ENCODE data around the gene LARP6.
"Not testable (repeated sequence)": the region's sequence is repeated elsewhere in the genome, so short reads cannot be mapped to it uniquely, and the experiment has no call there.

The LARP6 gene

DNA sequence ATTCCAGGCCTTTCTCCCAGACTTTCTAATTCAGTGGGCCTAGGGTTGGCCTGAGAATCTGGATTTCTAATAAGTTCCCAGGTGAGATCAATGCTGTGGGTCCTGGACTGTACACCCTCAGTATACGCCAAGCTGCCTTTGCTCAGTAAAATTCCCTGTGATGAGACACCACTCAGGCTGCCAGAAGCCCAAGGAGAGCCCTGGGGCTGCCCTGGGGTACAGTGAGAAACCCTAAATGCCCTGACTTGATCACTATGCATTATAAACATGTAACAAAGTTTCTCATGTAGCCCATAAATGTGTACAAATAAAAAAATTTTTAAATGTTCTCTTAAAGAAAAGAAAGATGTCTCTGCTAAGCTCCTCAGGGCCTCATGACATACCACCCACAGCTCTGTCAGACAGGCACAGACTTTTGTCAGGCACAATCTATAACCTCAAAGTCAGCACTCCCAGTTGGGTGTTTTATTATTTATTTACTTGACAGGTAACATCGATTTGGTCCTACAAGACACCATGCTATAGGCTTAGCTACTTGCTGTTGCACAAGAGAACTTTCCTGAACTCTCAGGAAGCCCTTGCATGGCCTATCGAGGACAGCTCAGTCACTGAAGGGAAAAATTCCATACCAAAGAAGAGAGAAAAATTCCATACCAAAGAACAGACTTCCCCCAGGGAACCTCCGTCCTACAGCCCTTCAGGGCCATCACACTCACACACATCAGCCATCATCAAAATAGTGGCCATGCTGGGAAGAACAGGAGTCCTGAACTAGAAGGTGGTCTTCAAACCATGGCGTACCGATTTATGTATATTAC, 22.7 kb downstream of the LARP6 start:
- no peak for DNase-seq

DNA sequence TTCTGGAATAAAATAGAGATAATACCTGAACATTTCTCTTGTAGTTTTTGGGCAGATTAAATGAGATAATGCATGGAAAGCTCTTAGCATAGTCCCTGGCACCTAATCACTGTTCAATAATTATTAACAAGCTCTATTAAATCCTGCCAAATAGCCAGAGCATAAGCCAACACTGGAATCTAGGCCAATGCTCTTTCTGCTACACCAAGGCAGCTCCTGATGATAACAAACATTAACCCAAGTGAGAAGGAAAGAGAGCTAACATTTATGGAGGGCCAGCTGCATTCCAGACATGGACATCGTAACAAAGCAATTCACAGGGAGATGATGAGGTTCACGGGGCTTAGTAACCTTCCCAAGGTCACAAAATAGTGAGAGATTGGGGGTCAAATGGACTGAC, 23.3 kb downstream of the LARP6 start:
- DNase-seq = no peak

DNA sequence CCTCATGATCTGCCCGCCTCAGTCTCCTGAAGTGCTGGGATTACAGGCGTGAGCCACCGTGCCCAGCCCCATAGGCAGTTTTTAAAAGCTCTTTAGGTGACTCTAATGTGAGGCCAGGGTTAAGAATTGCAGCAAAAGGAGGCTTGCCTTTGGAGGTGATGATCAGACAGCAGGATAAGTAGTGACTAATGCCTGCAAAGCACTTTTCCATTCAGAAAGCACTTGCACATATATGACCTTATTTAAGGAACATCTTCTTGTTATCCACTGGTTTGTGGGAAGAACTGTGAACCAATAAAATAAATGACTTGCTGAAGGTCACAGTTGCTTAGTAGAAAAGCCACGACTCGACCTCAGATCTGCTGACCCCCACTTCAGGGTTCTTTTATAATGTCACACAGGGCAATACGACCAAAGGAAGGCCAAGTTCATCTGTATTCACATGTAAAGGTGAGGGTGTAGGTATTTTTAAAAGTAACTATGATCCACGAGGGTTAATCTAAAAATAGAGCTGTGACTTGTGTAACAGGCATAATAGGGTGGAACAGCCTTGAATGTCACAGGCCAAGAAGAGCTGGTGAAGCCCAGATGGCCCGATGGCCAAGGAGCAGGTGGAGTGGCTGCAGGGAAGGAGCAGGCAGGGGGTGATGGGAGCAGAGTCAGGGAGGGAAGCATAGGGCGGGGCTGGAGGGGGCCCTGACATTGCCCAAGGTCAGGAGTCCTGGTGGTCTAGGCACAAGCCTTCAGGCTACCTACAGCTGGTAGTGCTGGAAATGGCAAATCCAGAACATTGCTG, 24.4 kb downstream of the LARP6 start:
- no peak for DNase-seq

DNA sequence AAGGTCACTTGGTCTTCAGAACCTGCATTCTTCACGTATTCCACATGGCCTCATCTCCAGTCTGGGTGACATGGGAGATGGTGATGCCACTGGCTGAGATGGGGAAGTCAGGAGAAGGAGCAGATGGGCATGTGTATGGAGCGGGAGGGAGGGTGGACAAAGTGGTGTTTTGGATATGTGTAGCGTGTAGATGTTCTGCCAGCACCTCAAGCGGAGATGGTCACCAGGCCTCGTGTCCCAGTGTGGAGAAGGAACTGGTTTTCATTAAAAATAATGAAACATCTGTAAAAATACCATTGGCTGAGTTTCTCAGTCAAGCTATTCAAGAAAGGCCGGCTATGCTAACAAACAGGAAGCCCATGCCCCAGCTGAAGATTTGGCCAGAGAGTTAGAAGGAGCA, 26.2 kb downstream of the LARP6 start:
- no peak for DNase-seq

DNA sequence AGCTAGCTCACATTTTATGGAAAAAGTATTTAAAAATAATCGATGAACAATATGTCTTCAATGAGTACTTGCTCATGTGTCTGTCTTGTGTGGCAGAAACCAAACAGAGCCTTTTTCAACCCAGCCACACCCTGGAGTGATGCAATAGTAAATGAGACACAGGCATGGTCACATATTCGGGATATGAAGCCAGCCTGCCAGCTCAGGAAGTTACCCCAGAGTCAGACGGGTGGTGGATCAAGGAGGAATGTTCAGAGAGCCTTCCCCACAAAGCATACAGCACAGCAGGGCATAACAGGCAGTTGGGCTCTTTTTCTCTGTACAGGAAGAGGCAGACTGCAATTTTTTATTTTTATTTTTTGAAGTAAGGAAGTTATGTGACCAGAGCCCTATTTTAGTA, 27.3 kb downstream of the LARP6 start:
- peak in 1 of 56 donors; percentile 37 for DNase-seq

DNA sequence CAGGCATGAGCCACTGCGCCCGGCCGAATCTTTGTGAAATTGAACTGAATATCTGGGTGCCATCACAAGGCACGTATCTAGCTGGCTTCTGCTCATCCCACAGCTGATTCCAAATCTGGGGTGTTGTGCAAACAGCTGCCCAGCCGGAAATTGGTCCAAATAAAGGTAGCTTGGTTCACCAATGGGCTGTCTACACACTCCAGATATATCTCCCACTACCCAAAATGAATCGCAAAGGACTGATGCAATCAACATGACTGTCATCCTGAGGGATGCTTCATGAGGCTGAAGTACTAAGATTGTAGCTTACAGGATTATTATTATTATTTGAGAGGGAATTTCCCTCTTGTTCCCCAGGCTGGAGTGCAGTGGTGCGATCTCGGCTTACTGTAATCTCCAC, 28.1 kb downstream of the LARP6 start:
- DNase-seq = no peak

DNA sequence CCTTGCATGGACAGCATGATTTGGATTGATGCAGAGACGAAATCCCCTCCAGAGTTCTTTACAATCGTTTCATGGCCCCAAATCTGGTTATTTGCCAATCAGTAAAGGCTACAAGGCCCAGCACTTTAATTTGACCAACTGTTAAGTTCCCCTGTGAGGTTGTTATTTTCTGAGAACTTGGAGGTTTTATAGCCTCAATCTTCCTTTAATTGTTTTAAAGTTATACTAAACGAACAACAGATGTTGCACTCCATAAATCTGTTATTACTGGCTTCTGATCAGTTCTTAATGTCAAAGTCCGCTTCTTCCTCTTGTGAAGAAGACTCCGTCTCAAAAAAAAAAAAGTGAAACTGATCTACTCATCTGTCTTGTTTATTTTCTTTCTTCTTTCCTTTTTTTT, 30.8 kb downstream of the LARP6 start:
- DNase-seq = no peak

DNA sequence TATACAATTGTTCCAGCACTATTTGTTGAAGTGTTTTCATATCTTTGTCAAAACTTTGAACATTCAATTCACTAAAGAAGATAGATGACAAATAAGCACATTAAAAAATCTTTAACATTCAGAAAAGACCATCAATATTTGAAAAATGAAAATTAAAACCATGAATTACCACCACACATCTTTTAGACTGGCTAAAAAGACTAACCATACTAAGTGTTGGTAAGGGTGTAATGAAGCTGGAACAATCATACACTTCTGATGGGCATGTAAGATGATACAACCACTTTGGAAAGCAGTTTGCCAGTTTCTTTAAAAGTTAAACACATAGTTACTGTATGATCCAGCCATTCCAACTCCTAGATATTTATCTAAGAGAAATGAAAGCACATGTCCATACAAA, 33.7 kb downstream of the LARP6 start:
- no peak for DNase-seq

DNA sequence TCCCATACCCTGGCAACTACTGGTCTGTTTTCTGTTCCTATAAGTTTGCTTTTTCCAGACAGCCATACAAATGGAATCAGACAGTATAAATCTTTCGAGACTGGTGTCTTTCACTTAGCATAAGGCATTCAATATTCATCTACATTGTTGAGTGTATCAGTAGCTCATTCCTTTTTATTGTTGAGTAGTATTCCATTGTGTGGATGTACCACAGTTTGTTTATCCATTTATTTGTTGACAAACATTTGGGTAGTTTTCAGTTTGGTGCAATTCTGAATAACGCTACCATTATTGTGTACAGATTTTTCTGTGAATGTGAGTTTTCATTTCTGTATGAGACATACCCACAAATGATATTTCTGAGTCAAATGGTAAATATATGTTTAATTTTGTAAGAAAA, 35.4 kb downstream of the LARP6 start:
- no peak for DNase-seq

DNA sequence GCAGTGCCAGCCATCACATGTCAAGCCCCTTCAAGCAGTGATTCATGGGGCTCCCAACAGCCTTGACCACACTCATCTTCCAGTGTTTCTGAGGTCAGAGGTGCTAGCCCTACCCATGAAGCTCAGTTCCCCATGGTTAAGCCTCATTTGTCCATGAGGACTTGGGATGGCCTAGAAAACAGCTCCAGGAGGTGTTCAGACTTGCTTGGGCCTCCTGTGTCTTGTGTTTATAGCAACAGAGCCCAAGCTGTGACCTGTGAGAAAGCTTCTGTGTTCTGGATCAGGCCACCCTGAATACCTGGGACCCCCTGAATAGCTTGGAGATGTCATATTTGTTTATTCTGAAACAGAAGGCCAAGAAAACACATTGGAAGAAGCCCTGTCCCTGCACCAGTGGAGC, 36.7 kb downstream of the LARP6 start:
- DNase-seq = no peak

DNA sequence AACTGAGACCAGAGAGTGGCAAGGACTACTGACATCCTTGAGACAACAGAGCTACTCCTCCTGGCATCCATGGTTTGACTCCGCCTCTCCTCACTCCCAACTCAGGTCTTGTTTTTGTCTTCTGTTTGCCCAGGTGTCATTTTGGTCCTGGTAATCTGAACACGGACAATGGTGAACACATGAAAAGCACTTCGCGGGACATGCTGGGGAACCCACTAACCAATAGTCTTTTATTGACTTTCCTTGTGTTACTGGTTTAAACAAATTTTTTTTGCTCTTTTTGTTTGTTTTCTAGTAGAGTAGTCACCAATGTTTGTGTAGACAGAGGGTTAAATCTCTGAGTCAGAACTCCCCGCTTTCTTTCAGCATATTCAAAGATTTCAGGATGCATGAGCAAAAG, 38.4 kb downstream of the LARP6 start:
- no peak for DNase-seq

DNA sequence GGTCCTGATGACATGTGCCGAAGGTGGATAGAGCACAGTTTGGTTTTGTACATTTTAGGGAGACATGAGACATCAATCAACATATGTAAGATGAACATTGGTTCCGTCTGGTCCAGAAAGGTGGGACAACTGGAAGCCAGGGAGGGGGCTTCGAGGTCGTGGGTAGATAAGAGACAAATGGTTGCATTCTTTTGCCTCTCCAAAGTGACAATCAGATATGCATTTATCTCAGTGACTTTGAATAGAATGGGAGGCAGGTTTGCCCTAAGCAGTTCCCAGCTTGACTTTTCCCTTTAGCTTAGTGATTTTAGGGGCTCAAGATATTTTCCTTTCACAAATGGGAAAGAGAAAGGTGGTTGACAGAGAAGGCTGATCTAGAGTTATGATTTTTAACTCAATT, 38.9 kb downstream of the LARP6 start:
- DNase-seq = not testable (repeated sequence)

DNA sequence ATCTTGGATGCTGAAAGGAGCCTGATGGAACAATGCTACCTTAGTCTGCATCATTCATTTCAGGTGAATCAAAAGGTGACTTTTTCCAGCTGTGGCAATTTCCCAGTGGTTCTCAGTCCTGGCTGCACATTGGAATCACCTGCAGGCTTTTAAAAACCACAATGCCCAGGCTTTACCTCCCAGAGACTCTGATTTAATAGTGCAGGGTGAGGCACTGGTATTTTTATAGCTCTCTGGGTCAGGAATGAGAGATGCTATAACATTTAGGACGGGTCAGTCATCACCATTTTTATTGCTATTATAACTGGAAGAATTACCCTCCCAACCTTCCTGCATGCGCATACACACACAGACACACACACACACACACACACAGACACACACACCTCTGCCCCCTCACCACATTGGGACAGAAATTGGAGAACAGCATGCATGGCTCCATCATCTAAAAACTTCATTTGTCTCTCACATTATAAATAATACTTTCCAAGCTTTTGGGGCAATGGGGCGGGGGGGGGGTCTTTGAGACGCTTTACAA, 41.1 kb downstream of the LARP6 start:
- no peak for DNase-seq

DNA sequence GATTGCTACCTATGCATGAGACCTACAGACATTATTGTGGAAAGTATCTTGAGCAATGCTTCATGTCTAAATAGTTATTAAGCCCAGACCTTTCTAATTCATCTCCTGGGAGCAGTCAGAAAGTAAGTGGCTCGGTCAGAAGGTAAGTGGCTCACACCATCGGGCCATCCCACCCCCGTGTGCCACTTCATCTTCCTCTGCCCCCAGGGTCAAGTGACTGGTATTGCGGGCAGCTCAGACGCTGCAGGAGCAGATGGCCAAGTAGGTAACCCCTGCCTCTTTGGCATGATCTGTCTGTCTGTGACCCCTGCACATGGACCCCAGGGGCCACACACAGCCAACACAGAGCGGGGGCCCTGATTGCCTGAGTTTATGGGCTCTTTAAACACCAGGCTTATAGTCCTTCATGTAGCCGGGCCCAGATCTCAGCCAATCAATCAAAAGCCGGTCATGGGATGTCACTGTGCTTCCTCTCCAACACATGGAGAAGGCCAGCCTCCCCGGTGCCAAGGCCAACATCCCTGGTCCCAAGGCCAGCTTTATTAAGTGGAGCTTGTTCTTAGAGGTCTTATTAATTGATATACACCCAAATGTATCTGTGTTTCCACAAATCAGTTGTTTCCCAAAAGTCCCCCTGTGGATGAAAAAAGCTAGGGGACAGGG, 42.9 kb downstream of the LARP6 start:
- no peak for DNase-seq

DNA sequence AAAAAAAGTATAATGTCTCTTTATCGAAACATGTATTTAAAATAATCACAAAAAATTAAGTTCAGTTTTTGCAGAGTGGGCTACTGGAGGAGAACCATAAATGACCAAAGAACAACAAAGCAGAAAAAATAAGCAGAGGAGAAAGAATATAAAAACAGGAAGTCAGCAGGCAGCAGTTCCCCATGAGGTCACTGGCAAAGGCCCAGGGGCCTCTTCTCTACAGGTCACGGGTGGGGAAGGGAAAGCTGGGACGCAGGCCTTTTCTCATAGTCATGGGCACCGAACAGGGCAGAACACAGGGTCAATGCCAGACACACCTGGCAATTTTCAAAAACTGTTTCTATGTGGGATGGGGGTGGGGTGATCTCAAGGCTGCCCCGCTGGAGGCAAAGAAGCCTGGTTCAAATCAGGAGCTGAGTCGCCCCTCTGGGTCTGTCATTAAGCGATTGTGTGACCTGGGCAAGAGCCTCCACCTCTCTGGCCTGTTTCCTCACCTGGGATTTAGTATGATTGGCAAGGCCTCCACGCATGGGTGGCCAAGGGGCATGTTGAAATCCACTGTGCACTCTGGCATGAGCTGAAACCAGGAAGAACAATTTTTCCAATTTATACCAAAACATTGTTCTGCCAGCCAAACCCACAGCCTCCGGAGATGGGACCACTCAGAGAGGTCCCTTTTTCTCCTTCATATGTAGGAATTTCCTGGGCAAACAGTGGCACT, 46.8 kb downstream of the LARP6 start:
- peak in 5 of 56 donors; percentile 8 to 33 (median 10) for DNase-seq

DNA sequence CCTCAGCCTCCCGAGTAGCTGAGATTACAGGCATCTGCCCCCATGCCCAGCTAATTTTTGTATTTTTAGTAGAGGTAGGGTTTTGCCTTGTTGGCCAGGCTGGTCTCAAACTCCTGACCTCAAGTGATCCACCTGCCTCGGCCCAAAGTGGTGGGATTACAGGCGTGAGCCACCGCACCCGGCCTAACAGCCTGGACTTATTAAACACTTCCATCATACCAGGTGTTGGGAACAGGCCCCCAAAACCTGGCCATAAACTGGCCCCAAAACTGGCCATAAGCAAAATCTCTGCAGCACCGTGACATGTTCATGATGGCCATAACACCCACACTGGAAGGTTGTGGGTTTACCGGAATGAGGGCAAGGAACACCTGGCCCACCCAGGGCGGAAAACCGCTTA, 49.6 kb downstream of the LARP6 start:
- not testable (repeated sequence) for DNase-seq

DNA sequence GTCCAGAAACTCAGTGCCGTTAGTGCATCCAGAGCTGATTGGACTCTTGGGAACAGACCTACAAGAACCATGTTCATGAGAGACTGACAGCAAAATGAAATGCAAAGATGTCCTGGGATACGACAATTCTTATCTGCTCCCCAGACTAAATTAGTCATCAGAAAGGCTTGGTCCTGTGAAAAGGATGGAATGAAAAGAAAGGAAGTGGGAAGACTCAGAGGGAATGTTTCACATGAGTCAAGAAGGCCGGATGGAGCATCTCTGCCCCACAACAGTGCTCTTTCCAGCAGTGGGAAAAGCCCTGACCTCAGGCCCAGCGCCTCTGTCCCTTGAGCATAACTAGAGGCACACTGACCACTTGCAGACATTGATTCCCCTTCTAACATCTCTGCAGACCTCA, 51.3 kb downstream of the LARP6 start:
- no peak for DNase-seq

DNA sequence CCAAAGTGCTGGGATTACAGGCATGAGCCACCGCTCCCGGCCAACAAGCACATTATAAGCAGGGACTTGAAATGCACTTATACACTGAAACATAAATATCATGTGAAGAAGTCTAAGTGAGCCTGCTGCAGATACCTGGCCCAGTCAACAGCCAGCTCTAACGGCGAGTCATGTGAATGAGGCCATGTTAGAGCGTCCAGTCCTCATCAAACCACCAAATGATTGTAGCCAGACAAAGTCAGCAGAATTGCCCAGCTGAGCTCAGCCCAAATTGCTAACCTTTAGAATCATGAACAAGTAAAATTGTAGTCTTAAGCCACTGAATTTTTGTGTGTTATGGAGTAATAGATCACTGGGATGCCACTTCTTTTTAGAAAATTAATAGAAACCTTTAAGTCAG, 52.8 kb downstream of the LARP6 start:
- no peak for DNase-seq

DNA sequence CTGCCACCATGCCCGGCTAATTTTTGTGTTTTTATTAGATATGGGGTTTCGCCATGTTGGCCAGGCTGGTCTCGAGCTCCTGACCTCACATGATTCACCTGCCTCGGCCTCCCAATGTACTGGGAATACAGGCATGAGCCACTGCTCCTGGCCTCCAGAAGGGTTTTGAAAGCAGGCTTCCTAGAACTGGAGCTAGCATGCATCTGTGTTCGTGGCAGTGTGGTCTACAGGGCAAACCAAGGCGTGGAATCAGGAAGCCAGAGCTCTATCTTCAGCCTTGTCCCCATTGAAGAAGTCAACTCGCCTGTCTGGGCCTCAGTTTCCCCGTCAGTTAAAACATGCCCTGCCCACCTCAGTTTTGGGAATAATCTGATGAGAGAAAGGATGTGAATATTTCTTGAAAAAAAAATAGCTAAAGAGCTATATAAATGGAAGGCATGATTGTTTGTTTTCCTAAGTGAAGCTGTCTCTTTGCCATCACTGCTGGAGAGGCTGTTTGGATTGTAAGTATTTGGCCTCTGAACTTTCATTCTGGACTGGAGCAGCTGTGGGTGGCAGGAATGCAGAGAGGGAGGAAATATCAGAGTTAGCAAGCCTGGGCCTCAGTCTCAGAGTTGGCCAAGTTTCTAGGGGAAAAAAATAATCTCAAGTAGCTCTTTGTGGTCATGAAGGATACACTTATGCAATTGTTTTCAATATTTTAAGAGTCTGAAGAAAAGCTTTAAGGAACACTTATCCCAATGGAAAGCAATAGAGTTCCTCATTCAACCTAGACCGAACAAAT, 54.1 kb downstream of the LARP6 start:
- no peak for DNase-seq

DNA sequence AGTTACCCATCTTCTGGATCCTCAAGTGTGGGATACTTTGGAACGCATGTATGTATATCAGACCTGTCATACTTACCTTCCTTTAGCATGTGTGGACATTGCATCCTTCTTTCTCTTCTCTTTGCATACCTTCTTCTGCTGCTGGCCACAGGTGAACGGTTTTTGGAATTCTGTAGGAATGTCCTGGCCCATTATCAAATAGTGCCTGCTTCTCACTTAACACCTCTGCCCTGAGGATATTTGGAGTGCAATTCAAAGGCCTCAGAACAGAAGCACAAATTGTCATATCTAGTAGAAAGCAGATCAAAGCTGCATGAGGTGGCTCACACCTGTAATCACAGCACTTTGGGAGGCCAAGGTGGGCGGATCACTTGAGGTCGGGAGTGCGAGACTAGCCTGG, 56.5 kb downstream of the LARP6 start:
- DNase-seq = no peak

Data from nucleus accumbens (tissue), 56 donors.